ENCODE measurements around the gene CCL24.

- TF ChIP-seq POLR2A (IDR thresholded peaks at IDR 0.05): no peak
- TF ChIP-seq, protein P1, sequence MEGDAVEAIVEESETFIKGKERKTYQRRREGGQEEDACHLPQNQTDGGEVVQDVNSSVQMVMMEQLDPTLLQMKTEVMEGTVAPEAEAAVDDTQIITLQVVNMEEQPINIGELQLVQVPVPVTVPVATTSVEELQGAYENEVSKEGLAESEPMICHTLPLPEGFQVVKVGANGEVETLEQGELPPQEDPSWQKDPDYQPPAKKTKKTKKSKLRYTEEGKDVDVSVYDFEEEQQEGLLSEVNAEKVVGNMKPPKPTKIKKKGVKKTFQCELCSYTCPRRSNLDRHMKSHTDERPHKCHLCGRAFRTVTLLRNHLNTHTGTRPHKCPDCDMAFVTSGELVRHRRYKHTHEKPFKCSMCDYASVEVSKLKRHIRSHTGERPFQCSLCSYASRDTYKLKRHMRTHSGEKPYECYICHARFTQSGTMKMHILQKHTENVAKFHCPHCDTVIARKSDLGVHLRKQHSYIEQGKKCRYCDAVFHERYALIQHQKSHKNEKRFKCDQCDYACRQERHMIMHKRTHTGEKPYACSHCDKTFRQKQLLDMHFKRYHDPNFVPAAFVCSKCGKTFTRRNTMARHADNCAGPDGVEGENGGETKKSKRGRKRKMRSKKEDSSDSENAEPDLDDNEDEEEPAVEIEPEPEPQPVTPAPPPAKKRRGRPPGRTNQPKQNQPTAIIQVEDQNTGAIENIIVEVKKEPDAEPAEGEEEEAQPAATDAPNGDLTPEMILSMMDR (IDR thresholded peaks at IDR 0.05 in 4 of 5, conservative IDR thresholded peaks at IDR 0.05 in 1 of 5): no peak
Observed at GRCh38 chr7:75771224-75771623, 42.4 kb downstream of the CCL24 start.

Data from gastrocnemius medialis (tissue), 4 donors.